HG03565 (cell line): Measurements from ENCODE around the gene CELF2.

Source experiments
- ATAC-seq: cut with Tn5 transposase; IDR thresholded peaks from one replicate; pipeline ENCODE4 v1.9.1; 2021; ENCODE audit warnings: mild to moderate bottlenecking, moderate library complexity; ENCODE audit not compliant: unreplicated experiment

The CELF2 gene

DNA sequence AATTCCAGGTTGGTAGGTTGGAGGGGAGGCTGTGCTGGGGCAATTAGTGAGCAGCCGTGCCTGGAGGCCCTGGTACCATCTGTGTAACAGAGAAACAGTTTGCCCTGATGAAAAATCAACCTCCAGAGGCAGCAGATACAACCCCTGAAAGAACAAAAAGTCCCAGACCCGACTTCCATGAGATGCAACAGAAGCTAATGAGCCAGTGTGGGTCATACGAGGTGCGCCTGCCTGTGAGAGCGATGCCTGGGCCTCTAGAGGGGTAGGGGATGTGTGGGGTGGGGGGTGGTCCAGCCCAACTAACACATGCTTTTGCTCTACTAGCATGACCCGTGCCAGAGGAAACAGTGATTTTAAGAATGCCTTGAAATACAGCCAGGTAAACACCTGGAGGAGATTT is 39.3 kb downstream of the CELF2 start:
- no peak for ATAC-seq

- no peak for ATAC-seq
Observed at GRCh38 chr10:11057448-11057847, 39.8 kb downstream of the CELF2 start.

- no peak for ATAC-seq
Observed at GRCh38 chr10:11057994-11058393, 40.3 kb downstream of the CELF2 start.

DNA sequence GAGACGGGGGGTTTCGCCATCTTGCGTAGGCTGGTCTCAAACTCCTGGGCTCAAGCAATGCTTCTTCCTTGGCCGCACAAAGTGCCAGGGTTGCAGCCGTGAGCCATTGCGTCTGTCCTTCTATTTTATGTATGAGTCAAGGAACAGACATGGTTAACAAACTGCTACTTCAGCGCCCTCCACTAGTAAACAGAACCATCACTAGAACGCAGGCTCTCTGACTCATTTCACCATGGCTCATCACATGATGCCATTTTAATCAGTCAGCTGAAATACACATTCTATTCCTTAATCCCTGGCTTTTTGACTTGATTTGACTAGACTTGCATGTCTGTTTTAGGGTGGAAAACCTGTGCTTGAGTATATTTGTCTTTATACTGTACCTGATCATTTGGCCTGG is 41.3 kb downstream of the CELF2 start:
- ATAC-seq = no peak

DNA sequence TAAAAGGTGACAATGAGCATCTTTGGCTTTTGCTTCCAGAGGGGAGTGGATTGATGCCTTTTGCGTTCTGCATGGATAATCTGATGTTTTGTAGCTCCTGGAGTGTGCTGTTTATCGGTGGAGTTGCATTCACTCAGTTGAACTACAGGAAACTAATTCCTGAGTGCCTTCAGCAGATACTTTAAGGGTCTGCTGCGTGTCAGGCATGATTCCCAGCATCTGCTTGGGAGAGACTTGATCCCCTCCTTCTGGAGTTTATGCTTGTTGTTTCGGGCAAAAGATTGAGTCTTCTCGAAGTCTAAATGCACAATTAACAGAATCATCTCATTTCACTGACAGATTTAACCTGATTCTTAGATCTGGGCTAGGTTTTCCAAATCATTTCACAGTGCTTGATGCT is 46.2 kb downstream of the CELF2 start:
- ATAC-seq = no peak

DNA sequence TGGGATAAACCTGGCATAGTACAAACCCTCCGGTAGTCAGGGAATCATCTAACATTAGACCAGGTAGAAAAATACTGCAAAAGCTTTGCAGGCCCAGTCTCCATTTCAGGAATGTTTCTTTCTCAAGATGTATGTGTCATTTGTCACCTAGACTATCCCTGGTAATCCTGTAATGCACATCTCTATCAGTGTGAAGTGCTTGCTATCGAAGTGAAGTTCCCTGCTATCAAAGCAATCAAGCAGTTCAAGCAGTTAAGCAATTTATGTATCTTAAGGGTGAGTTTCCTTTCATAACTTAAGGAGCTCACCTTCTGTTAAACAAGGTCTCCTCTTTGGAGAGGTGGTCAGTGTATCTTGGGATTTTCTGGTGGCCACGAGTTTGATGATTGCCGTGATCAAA is 47.2 kb downstream of the CELF2 start:
- ATAC-seq = no peak

GRCh38 chr10:11065567-11065966 is 47.9 kb downstream of the CELF2 start:
- ATAC-seq = no peak

DNA sequence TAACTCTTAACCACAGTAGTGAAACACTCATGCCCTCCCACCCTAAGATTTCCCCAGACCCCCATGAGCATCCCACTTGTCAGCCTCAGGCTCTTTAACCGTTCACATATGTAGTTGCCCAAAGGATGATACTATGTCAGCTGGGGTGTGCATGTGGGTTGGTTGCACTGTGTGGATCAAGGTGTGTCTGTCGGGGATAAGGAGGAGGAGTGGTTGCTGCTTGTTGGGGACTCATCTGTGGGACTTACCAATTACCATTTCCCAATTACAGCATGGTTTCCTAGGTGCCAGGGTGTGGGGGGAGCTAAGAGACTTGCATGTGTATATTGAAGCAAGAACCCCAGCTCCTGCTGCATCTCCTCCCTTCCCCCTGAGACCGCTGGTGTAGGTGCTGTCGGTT is 48.8 kb downstream of the CELF2 start:
- no peak for ATAC-seq

DNA sequence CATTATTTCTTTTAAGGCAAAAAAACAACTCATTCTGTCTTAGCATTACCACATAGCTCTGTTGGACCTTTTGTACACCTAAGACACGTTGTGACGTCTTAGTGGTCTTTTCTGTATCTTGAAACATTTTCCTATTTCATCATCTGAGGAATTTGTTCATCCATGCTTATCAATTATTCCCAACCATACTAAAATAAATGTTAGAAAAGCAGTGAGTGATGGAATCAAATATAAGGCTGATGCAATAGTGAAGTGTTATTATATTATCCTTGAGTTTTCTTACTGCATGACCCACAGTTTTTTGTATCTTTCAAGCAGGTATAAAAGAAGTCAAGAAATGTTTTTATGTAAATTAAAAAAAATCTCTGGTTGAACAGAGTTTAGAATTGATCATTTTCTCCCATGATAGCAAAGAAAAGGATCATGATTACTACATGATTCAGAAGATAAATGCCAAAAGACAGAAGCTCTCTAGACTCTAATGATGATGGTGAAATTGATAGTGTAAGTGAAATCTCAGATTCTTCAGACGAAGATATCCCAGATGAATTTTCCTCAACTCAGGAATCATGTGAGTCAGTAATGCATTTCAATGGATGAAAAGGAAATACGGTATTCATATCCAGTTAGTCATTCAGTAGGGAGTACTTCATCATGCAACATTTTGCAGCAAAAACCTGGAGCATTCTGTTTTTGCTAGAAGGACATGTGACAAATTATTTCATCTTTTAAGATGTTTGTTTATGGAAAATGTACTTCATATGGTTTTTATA is 51.4 kb downstream of the CELF2 start:
- no peak for ATAC-seq

- no peak for ATAC-seq
Observed at GRCh38 chr10:11073410-11073809, 55.7 kb downstream of the CELF2 start.

- ATAC-seq = peak; percentile 88
Observed at GRCh38 chr10:11074536-11075267, 57.0 kb downstream of the CELF2 start.

GRCh38 chr10:11076221-11076620 is 58.5 kb downstream of the CELF2 start:
- ATAC-seq = no peak

GRCh38 chr10:11080564-11080984 is 62.9 kb downstream of the CELF2 start:
- ATAC-seq = peak; percentile 46

GRCh38 chr10:11081408-11081807 is 63.7 kb downstream of the CELF2 start:
- no peak for ATAC-seq

DNA sequence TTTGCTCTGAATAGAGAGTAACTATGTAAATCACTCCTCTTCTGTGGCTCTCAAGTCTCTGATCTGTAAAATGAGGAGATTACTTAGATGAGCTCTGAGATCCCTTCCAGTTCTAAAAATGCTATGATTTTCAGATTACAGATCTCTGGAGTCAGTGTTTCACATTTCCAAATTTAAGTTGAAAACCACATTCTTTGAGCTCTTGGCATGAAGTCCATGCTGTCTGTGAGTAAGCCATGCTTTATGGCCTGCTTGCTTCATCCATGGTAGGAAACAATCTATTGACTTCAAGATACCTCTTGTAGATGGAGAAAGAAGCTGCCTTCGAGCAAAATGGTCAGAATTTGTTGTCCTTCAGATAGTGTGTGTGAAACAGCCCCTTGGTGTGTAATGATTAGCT is 64.9 kb downstream of the CELF2 start:
- no peak for ATAC-seq

DNA sequence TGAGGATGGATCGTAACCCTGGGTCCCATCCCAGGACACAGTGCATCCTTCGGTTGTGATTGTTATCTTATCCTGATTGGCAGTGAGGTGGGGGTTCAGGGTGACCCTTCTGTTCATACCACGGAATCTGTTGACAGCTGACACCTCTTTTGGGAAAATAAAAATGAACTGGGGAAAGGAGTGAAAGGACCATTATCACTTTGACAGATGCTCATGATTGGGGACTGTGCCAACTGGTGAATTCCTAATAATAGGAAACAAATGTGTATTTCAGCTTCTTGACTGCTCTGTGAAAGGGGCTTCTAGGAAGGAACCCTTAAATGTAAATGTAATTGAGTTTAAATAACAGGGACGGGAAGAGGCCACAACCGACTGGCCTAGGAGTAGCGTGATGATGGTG is 65.4 kb downstream of the CELF2 start:
- no peak for ATAC-seq

GRCh38 chr10:11085545-11085944 is 67.9 kb downstream of the CELF2 start:
- ATAC-seq = no peak

DNA sequence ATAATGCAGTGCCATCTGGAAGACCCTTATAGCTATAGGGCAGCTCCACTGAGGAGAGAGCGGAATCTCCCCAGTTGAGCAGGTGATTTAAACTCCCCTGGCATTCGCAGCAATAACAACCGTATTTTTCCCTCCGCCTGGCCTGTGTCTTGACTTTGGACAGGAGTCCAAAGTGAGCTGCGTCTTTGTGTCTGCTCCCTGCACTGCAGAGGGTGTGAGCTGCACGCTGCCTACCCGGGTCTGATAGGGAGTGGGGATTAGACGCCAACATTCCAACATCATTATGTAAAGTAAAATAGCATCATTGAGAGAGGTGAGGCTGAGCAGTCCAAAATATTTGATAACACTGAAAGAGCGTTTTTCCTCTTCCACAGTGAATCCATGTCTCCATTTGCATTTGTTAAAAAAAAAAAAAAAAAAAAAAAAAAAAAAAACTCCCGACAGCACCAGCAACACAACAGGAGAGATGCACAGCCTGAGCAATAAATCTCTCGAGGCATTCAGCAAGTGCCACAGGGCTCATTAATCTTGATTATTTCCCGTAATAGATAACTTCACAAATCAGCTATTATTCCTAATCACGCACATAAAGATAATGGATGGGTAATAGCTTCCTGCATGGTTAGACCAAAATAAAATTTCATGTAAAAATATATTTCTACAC is 68.6 kb downstream of the CELF2 start:
- ATAC-seq = no peak

DNA sequence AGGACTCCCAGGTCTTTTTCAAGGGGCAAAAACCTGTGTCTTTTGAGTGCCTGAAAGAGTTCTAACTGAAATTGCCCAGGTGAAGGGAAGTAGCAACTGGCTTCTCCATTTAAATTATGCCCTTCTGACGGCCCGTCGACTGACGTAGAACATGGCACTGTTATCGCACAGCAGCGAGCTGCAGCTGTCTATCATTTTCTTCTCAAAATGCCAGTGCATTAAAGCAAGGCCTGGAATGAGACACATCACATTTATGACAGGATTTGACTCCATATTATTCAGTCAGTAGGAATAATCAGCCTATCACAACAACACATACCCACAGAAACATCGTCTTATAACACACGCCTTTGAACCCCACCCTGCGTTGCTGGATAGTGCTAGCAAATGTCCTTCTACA is 69.7 kb downstream of the CELF2 start:
- ATAC-seq = no peak

DNA sequence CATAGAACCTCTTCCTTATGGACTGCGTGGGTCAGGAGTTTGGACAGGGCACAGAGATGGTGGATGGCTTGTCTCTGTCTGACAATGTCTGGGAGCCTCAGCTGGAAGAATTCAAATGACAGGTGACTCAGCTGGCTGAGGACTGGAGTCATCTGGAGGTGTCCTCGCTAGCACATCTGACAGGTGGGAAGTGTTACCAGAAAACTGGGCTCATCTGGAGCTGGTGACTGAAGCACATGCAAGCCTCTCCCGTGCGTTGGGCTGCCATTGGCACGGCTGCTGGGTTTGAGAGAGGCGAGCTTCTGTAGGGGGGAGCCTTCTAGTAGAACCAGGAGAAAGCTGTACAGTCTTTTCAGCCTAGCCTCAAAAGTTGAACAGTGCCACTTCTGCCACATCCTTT is 71.0 kb downstream of the CELF2 start:
- no peak for ATAC-seq

DNA sequence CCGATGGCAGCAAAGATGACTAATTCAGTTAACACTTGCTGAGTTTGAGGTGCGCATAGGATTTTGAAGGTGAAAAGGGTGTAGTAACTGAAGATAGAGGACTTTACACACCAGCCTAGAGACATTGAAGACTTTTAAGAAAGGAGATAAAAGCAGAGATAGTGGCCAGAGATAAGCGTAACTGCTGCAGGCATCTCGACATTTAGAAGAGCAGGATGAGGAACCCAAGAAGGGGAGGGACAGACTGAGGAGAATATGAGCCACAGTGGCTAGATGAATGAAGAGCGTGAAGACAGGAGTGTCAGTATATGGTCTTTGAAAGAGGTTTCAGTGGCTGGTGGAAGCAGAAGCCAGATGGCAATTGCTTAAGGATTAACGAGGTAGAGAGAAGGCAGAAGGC is 71.6 kb downstream of the CELF2 start:
- ATAC-seq = no peak

DNA sequence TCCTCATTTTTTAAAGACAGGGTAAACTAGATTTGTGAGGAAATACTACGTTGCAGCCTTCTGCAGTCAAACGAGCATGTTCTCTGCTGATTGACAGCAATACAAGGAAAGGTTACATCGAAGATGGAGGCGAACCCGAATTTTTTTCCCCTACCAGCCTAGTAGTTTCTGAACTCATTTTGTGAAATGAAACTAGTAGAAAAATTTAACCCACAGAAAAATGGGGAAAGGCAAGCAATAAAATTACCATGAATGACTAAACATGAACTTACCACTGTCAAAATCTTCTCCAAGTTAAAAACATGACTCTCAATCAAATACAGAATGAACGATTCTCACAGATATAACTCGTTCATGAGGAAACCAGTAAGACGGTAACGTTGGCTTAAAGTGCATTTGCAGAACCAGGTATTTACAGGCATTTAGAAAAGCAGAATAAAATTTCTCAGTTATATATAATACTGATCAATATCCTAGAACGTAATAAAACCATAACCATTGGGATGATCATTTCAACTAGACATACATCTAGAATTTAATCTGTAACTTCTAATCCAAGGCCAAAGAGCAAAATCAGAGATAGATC is 73.9 kb downstream of the CELF2 start:
- peak; percentile 55 for ATAC-seq
